BE2C (cell line): ENCODE results near the gene TNP2.

Experiments
- DNase-seq: peaks from one replicate; pipeline ENCODE4 v3.0.0-alpha.2; 2020
- H3K27me3 ChIP-seq: fragments of 250-450 bp; sonication (Bioruptor Pico); 2 replicates; pipeline ENCODE4 v1.5.1; 2020; ENCODE audit warnings: mild to moderate bottlenecking
- H3K36me3 ChIP-seq: fragments of 250-450 bp; sonication (Bioruptor Pico); 2 replicates; pipeline ENCODE4 v1.5.1; 2020; ENCODE audit warnings: mild to moderate bottlenecking
- H3K4me1 ChIP-seq: fragments of 250-450 bp; sonication (Bioruptor Pico); 2 replicates; pipeline ENCODE4 v1.5.1; 2020
- H3K4me3 ChIP-seq: 2 replicates; pipeline ENCODE4 v1.5.1; 2011; ENCODE audit warnings: low read depth, low read length
- H3K9me3 ChIP-seq: fragments of 250-450 bp; sonication (Bioruptor Pico); 2 replicates; pipeline ENCODE4 v1.5.1; 2020
- TF ChIP-seq, protein P1 (sequence below): IDR thresholded peaks from 2 replicates; pipeline ENCODE4 v1.5.1; 2012; ENCODE audit warnings: mild to moderate bottlenecking, low read depth, low read length

TNP2 gene

DNA sequence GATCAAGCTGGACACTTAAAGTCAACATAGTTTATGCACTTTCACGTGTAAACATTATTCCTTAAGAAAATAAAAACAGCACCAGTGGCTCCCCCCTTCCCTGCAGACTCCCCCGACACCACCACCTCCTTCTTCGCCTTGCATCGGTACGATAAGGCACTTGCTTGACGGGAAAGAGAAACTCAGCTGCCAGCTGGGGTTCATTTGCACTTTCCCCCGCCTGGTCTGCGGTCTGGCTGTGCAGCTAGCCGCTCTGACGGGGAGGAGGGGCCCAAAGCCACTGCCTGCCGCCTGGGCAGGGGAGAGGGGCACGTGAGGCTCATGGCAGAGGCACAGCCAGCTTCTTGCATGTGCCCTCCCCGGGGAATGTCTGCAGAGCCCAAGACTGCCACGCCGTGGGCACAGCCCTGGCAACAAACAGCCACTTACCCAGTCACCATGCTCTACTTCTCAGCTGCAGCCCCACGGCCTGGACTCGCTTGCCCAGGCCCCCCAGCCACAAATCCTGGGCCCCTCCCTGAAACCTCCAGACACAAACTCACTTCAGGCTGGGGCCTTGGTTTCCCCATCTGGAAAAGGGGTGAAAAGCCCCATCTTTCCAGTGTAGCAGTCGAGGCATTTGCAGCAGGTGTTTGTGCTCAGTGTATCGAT lies 28.5 kb upstream of the TNP2 start:
- Histone ChIP-seq H3K27me3 (no peaks in the 10 kb centered on the region), H3K4me1 (peaks cover 4% of the 10 kb centered on the region; the same call in 1 of the 2 replicates), H3K9me3 (no peaks in the 10 kb centered on the region), H3K36me3 (no peaks in the 10 kb centered on the region), H3K4me3 (peak overlapping the region; percentile 35)
- TF ChIP-seq, protein P1, sequence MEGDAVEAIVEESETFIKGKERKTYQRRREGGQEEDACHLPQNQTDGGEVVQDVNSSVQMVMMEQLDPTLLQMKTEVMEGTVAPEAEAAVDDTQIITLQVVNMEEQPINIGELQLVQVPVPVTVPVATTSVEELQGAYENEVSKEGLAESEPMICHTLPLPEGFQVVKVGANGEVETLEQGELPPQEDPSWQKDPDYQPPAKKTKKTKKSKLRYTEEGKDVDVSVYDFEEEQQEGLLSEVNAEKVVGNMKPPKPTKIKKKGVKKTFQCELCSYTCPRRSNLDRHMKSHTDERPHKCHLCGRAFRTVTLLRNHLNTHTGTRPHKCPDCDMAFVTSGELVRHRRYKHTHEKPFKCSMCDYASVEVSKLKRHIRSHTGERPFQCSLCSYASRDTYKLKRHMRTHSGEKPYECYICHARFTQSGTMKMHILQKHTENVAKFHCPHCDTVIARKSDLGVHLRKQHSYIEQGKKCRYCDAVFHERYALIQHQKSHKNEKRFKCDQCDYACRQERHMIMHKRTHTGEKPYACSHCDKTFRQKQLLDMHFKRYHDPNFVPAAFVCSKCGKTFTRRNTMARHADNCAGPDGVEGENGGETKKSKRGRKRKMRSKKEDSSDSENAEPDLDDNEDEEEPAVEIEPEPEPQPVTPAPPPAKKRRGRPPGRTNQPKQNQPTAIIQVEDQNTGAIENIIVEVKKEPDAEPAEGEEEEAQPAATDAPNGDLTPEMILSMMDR = no peak
- DNase-seq = peak; percentile 71

GRCh38 chr16:11296706-11297491 lies 27.8 kb upstream of the TNP2 start:
- no peaks in the 10 kb centered on the region for H3K36me3 ChIP-seq
- DNase-seq = no peak
- no peaks in the 10 kb centered on the region for H3K9me3 ChIP-seq
- TF ChIP-seq, protein P1 = no peak
- no peaks in the 10 kb centered on the region for H3K27me3 ChIP-seq
- H3K4me1 ChIP-seq = peaks cover 4% of the 10 kb centered on the region; the same call in 1 of the 2 replicates
- peak overlapping the region; percentile 35 for H3K4me3 ChIP-seq

GRCh38 chr16:11296351-11296705 lies 27.2 kb upstream of the TNP2 start:
- Histone ChIP-seq H3K4me1 (peaks cover 4% of the 10 kb centered on the region; the same call in 1 of the 2 replicates), H3K27me3 (no peaks in the 10 kb centered on the region), H3K4me3 (no peak overlapping the region), H3K9me3 (no peaks in the 10 kb centered on the region), H3K36me3 (no peaks in the 10 kb centered on the region)
- TF ChIP-seq, protein P1 = no peak
- DNase-seq = no peak

- no peak for DNase-seq
- Histone ChIP-seq H3K4me3 (no peak overlapping the region), H3K9me3 (no peaks in the 10 kb centered on the region), H3K27me3 (no peaks in the 10 kb centered on the region), H3K36me3 (no peaks in the 10 kb centered on the region), H3K4me1 (peaks cover 4% of the 10 kb centered on the region; the same call in 1 of the 2 replicates)
- TF ChIP-seq, protein P1 = no peak
Observed at GRCh38 chr16:11295672-11296071, 26.5 kb upstream of the TNP2 start.

- peaks cover 4% of the 10 kb centered on the region; the same call in 1 of the 2 replicates for H3K4me1 ChIP-seq
- no peak for DNase-seq
- no peaks in the 10 kb centered on the region for H3K9me3 ChIP-seq
- TF ChIP-seq, protein P1 = no peak
- no peaks in the 10 kb centered on the region for H3K27me3 ChIP-seq
- no peaks in the 10 kb centered on the region for H3K36me3 ChIP-seq
- H3K4me3 ChIP-seq = no peak overlapping the region
Observed at GRCh38 chr16:11292076-11292748, 23.1 kb upstream of the TNP2 start.
